ENCODE results near the gene CCDC9. TPM values are rescaled to one million over a fixed set of nuclear protein-coding genes. Genes with fewer than 3 reads are reported as not detected.

Gene CCDC9
- total and polyA plus RNA-seq, 2 of the 13 experiments (the other 11 are each of a cell fraction or from before 2014, with no cell fraction given): 2.9 to 6.3 TPM

GRCh38 chr19:47274071-47274890 lies 18.0 kb downstream of the CCDC9 start, which contains the start of gene INAFM1:
Gene INAFM1 (plus strand): TSS chr19:47274885. CDS start chr19:47274920, 35 bp downstream.
- Histone ChIP-seq H3K4me3 (replicated peaks in 1 of 3; ENCODE audit: insufficient read depth in 1 of 3, low read depth in 2 of 3, low read length in 3 of 3) (peak within 1 kb of the TSS; percentile 73 to 96 (median 85)), H3K36me3 (replicated peaks in 1 of 2; ENCODE audit: control insufficient read depth in 1 of 2, insufficient read depth in 2 of 2, low read length in 2 of 2) (peaks cover 5 to 10% of the 10 kb centered on the region in 2 experiments; a peak in 3 of 5 replicates), H3K79me2 (ENCODE audit: insufficient read depth, low read length) (no peaks in the 10 kb centered on the region), H3K4me1 (ENCODE audit: insufficient read depth, low read length) (peaks cover 24% of the 10 kb centered on the region), H4K20me1 (ENCODE audit: insufficient read depth, low read length) (peaks cover 3% of the 10 kb centered on the region; the same call in 1 of the 2 replicates), H3K9ac (ENCODE audit: insufficient read depth, low read depth, low read length) (peak within 1 kb of the TSS; percentile 86), H3K9me3 (ENCODE audit: low read length) (no peaks in the 10 kb centered on the region), H2AFZ (ENCODE audit: low read length) (no peak within 1 kb of the TSS), H3K27ac (ENCODE audit: extremely low read length, insufficient read depth, low read length) (peak within 1 kb of the TSS; percentile 98), H3K4me2 (ENCODE audit: low read depth, low read length) (peak within 1 kb of the TSS; percentile 96), H3K27me3 (ENCODE audit: control insufficient read depth in 1 of 2, insufficient read depth in 2 of 2, low read length in 2 of 2) (no peaks in the 10 kb centered on the region)
- WGBS (ENCODE audit: low lambda C conversion rate): 1% methylated on average over 44 of the region's 72 CpGs
- ATAC-seq: peak; percentile 81
- POLR2A ChIA-PET: interaction anchor here (0.6 to 2.3 kb wide), 13 partner anchors 9 to 161 kb away, joined by 3 to 57 read pairs (median 4); partner anchors contain the start of genes CCDC9, DHX34 and ZC3H4
- no TSS peak for BruUV-seq (replicated peaks)
- peak; percentile 76 for DNase-seq (ENCODE audit: low spot score)
- peak; percentile 52 for FAIRE-seq
- CTCF ChIA-PET (ENCODE audit: low intra/inter-chr PET ratio, low total read pairs): no interaction called here
- in situ Hi-C loops (cut with HindIII; ENCODE audit: extremely low pct_ligation_motif_present, low pct_unique_long_range_greater_than_20kb): no loop called here
- intact Hi-C loops (cut with micrococcal nuclease; ENCODE audit: unreplicated experiment): loop anchor here (1.0 kb wide), 1 partner anchor 17 kb away; no protein-coding TSS in a partner anchor
- no peak for TF ChIP-seq ZXDC (CRISPR knock-in tag; IDR thresholded peaks at IDR 0.05)
- no peak for TF ChIP-seq MTA3 (CRISPR knock-in tag; IDR thresholded peaks at IDR 0.05)
- peak; percentile 30; the same call in 1 of the 2 replicates for TF ChIP-seq ETV5 (CRISPR knock-in tag; IDR thresholded peaks at IDR 0.05; ENCODE audit: borderline replicate concordance)
- TF ChIP-seq ZBTB44 (CRISPR knock-in tag; IDR thresholded peaks at IDR 0.05): no peak
- TF ChIP-seq ZNF263 (CRISPR knock-in tag; IDR thresholded peaks at IDR 0.05): no peak
- TF ChIP-seq AGO2 (optimal IDR thresholded peaks at IDR 0.05; ENCODE audit: low read depth, low read length): no peak
- no peak for TF ChIP-seq MYNN (CRISPR knock-in tag; IDR thresholded peaks at IDR 0.05; ENCODE audit: low read depth)
- TF ChIP-seq ZSCAN20 (CRISPR knock-in tag; IDR thresholded peaks at IDR 0.05; ENCODE audit: borderline replicate concordance): no peak
- no peak for TF ChIP-seq EHMT2 (IDR thresholded peaks at IDR 0.05; ENCODE audit: borderline replicate concordance, low read depth, low read length)
- no peak for TF ChIP-seq CAMTA2 (CRISPR knock-in tag; IDR thresholded peaks at IDR 0.05; ENCODE audit: borderline replicate concordance)
- 0 out of 2 replicates have a peak, but pooled peaks have one; percentile 35 for TF ChIP-seq HIVEP1 (CRISPR knock-in tag; IDR thresholded peaks at IDR 0.05)
- no peak for TF ChIP-seq SIX1 (CRISPR knock-in tag; IDR thresholded peaks at IDR 0.05; ENCODE audit: borderline replicate concordance)
- peak; percentile 13; the same call in 1 of the 2 replicates for TF ChIP-seq BORCS8-MEF2B (CRISPR knock-in tag; IDR thresholded peaks at IDR 0.05)
- no peak for TF ChIP-seq ZMAT3 (CRISPR knock-in tag; conservative IDR thresholded peaks at IDR 0.05)
- TF ChIP-seq MAFF (IDR thresholded peaks at IDR 0.05; ENCODE audit: low read depth, low read length): no peak
- TF ChIP-seq ZNF713 (CRISPR knock-in tag; IDR thresholded peaks at IDR 0.05): no peak
- 0 out of 2 replicates have a peak, but pooled peaks have one; percentile 2 for TF ChIP-seq GFI1 (CRISPR knock-in tag; IDR thresholded peaks at IDR 0.05; ENCODE audit: borderline replicate concordance)
- peak; percentile 44; the same call in 1 of the 2 replicates for TF ChIP-seq POLR2AphosphoS5 (IDR thresholded peaks at IDR 0.05; ENCODE audit: low read depth, low read length)
- TF ChIP-seq TFAP4 (IDR thresholded peaks at IDR 0.05; ENCODE audit: borderline replicate concordance, low read depth): no peak
- no peak for TF ChIP-seq ZKSCAN8 (CRISPR knock-in tag; IDR thresholded peaks at IDR 0.05; ENCODE audit: borderline replicate concordance)
